OCI-LY7 (cell line): ENCODE results near the gene TRMT11. TPM values are rescaled to one million over a fixed set of nuclear protein-coding genes. Genes with fewer than 3 reads are reported as not detected.

Source experiments
- BruUV-seq: library from RNA; stranded (reverse); fragments of 400-500 nt; replicated peaks from 2 replicates; lab custom pipeline; 2021; lab: Mats Ljungman, UMichigan
- CTCF ChIA-PET: fragments of 300-600 bp; sonication (Branson Sonifier 250); formaldehyde crosslinking; loops from one replicate; lab custom pipeline; 2022; ENCODE audit warnings: antibody characterized with exemption; ENCODE audit not compliant: unreplicated experiment; lab: Charles Lee
- POLR2A ChIA-PET: fragments of 300-600 bp; sonication (Branson Sonifier 250); formaldehyde crosslinking; loops from one replicate; lab custom pipeline; 2022; ENCODE audit warnings: antibody characterized with exemption; lab: Charles Lee
- DNase-seq: peaks from one replicate; pipeline ENCODE4 v3.0.0-alpha.2; 2015; ENCODE audit warnings: low spot score
- H2AFZ ChIP-seq: fragments of 200-600 bp; sonication (generic), shearing (Covaris generic); 2 replicates; pipeline ENCODE4 v1.6.1; 2014; ENCODE audit warnings: mild to moderate bottlenecking, antibody characterized with exemption, low read length, moderate library complexity
- H3K27ac ChIP-seq: fragments of 200-600 bp; sonication (generic); 2 replicates; pipeline ENCODE4 v1.5.1; 2014; ENCODE audit warnings: mixed run types, low read depth, mild to moderate bottlenecking, moderate library complexity, low read length, inconsistent platforms; ENCODE audit not compliant: poor library complexity, severe bottlenecking
- H3K36me3 ChIP-seq: fragments of 200-600 bp; sonication (generic); 2 replicates; pipeline ENCODE4 v1.6.1; 2014; ENCODE audit warnings: mild to moderate bottlenecking, antibody characterized with exemption, low read length, moderate library complexity, mixed read lengths; ENCODE audit not compliant: insufficient read depth
- H3K4me1 ChIP-seq: fragments of 200-600 bp; sonication (generic); 2 replicates; pipeline ENCODE4 v1.5.1; 2014; ENCODE audit warnings: mild to moderate bottlenecking, low read length; ENCODE audit not compliant: insufficient read depth, poor library complexity, severe bottlenecking
- H3K4me2 ChIP-seq: fragments of 200-600 bp; sonication (generic); 2 replicates; pipeline ENCODE4 v1.6.1; 2014; ENCODE audit warnings: mild to moderate bottlenecking, low read length
- H3K4me3 ChIP-seq: fragments of 200-600 bp; sonication (generic); 2 replicates; pipeline ENCODE4 v1.5.1; 2014; ENCODE audit warnings: mild to moderate bottlenecking, low read depth, low read length; ENCODE audit not compliant: poor library complexity, severe bottlenecking
- H3K79me2 ChIP-seq: fragments of 200-600 bp; sonication (generic); 2 replicates; pipeline ENCODE4 v1.6.1; 2016; ENCODE audit warnings: low read depth, mild to moderate bottlenecking, low read length, moderate library complexity, mixed read lengths; ENCODE audit not compliant: insufficient read depth
- H3K9me2 ChIP-seq: fragments of 200-600 bp; sonication (generic); 2 replicates; pipeline ENCODE4 v1.6.1; 2016; ENCODE audit warnings: mild to moderate bottlenecking, low read length, mixed read lengths; ENCODE audit not compliant: insufficient read depth
- H3K9me3 ChIP-seq: fragments of 200-600 bp; sonication (generic); 2 replicates; pipeline ENCODE4 v1.6.1; 2014; ENCODE audit warnings: mild to moderate bottlenecking, mixed run types, low read length, mixed read lengths
- H4K20me1 ChIP-seq: fragments of 200-600 bp; sonication (generic); 2 replicates; pipeline ENCODE4 v1.6.1; 2014; ENCODE audit warnings: mild to moderate bottlenecking, antibody characterized with exemption, low read length, moderate library complexity, mixed read lengths; ENCODE audit not compliant: insufficient read depth
- CTCF ChIP-seq: fragments of 200-600 bp; sonication (generic); conservative IDR thresholded peaks from 2 replicates; pipeline ENCODE4 v1.5.1; 2014; ENCODE audit warnings: mild to moderate bottlenecking, antibody characterized with exemption, low read length, moderate library complexity, mixed read lengths
- EZH2phosphoT487 ChIP-seq: fragments of 200-600 bp; sonication (generic); IDR thresholded peaks from 2 replicates; pipeline ENCODE4 v1.6.1; 2018; ENCODE audit warnings: low read depth, borderline replicate concordance, mild to moderate bottlenecking, mixed run types, antibody characterized with exemption, low read length, moderate library complexity, mixed read lengths
- intact Hi-C: fragments of 100-400 bp; cut with micrococcal nuclease; formaldehyde crosslinking; loops from one replicate; pipeline ENCODE4 v1.10.0; 2022; ENCODE audit not compliant: unreplicated experiment
- total RNA-seq, 2 experiments: library from RNA; depleted of rRNA in 1 of 2; stranded (reverse); fragments of >200 nt in 1 of 2; shearing (Covaris generic) in 1 of 2; gene quantifications; 2 replicates each; pipeline ENCODE4 v1.2.3, GENCODE V29; 2014 to 2022

TRMT11 gene
- total RNA-seq, 2 experiments from 2014 or later, result 32.9 to 46.8 TPM

- H3K9me3 ChIP-seq, result no peaks in the 10 kb centered on the region
- intact Hi-C loops, result no loop called here
- H2AFZ ChIP-seq, result no peak overlapping the region
- H3K79me2 ChIP-seq, result no peaks in the 10 kb centered on the region
- no peaks in the 10 kb centered on the region for H3K36me3 ChIP-seq
- TF ChIP-seq EZH2phosphoT487 (no peak), CTCF (no peak)
- H3K4me1 ChIP-seq, result peaks cover 5% of the 10 kb centered on the region
- no peak overlapping the region for H3K4me3 ChIP-seq
- no peaks in the 10 kb centered on the region for H4K20me1 ChIP-seq
- no peaks in the 10 kb centered on the region for H3K9me2 ChIP-seq
- no peak overlapping the region for H3K27ac ChIP-seq
- BruUV-seq, result no TSS peak
- ChIA-PET CTCF (no interaction called here), POLR2A (interaction anchor here (0.6 to 1.0 kb wide), 2 partner anchors 18 to 137 kb away, joined by 3 to 4 read pairs; no protein-coding TSS in a partner anchor)
- DNase-seq, result no peak
- no peak overlapping the region for H3K4me2 ChIP-seq
These were observed 46.5 kb upstream of the TRMT11 start for GRCh38 chr6:125939791-125940190.

GRCh38 chr6:125940247-125941041, 45.9 kb upstream of the TRMT11 start:
- no peak for TF ChIP-seq EZH2phosphoT487
- no peak for TF ChIP-seq CTCF
- Histone ChIP-seq H2AFZ (no peak overlapping the region), H3K4me1 (peaks cover 5% of the 10 kb centered on the region), H3K27ac (no peak overlapping the region), H3K4me3 (no peak overlapping the region), H3K36me3 (no peaks in the 10 kb centered on the region), H4K20me1 (no peaks in the 10 kb centered on the region), H3K9me3 (no peaks in the 10 kb centered on the region), H3K4me2 (no peak overlapping the region), H3K79me2 (no peaks in the 10 kb centered on the region), H3K9me2 (no peaks in the 10 kb centered on the region)
- intact Hi-C loops, result no loop called here
- CTCF ChIA-PET, result no interaction called here
- BruUV-seq, result no TSS peak
- POLR2A ChIA-PET, result interaction anchor here (0.6 to 1.3 kb wide), 5 partner anchors 8 to 1326 kb away, joined by 3 to 4 read pairs (median 3); partner anchors contain the start of gene RNF146
- DNase-seq, result no peak
